K562 (cell line): ENCODE data around the gene TRNAU1AP. TPM values are rescaled to one million over a fixed set of nuclear protein-coding genes. Genes with fewer than 3 reads are reported as not detected.
A peak's percentile ranks its signal among the peaks of the same experiment; 100 is the strongest.

Source experiments
- BCOR ChIP-seq: fragments of 450-650 bp; IDR thresholded peaks from 2 replicates; pipeline ENCODE4 v1.6.1; 2016
- DPF2 ChIP-seq: fragments of 450-650 bp; IDR thresholded peaks from 2 replicates; pipeline ENCODE4 v1.6.1; 2016
- ELF2 ChIP-seq: fragments of 250-450 bp; sonication (Bioruptor Pico); IDR thresholded peaks from 2 replicates; pipeline ENCODE4 v1.5.0; 2021; ENCODE audit warnings: mild to moderate bottlenecking
- GATAD2A ChIP-seq: fragments of 450-650 bp; IDR thresholded peaks from 2 replicates; pipeline ENCODE4 v1.6.1; 2017
- ILK ChIP-seq: fragments of 450-650 bp; IDR thresholded peaks from 2 replicates; pipeline ENCODE4 v1.6.1; 2016; ENCODE audit warnings: missing genetic modification characterization, low read depth, mild to moderate bottlenecking, missing compliant biosample characterization, moderate library complexity, borderline replicate concordance
- KDM2B ChIP-seq: fragments of 250-450 bp; sonication (Bioruptor Pico); IDR thresholded peaks from 2 replicates; pipeline ENCODE4 v1.8.0; 2021; ENCODE audit warnings: mild to moderate bottlenecking, moderate library complexity
- MCM3 ChIP-seq: fragments of 450-650 bp; IDR thresholded peaks from 2 replicates; pipeline ENCODE4 v1.6.1; 2016
- NBN ChIP-seq: fragments of 450-650 bp; IDR thresholded peaks from 2 replicates; pipeline ENCODE4 v1.6.1; 2016; ENCODE audit warnings: low read depth, mild to moderate bottlenecking
- RBM17 ChIP-seq: fragments of 200-400 bp; formaldehyde crosslinking; IDR thresholded peaks from 2 replicates; pipeline ENCODE4 v1.6.1; 2017; ENCODE audit warnings: low read depth, mild to moderate bottlenecking, low read length, borderline replicate concordance
- SAFB2 ChIP-seq: fragments of 200-400 bp; formaldehyde crosslinking; IDR thresholded peaks from 2 replicates; pipeline ENCODE4 v1.6.1; 2018; ENCODE audit warnings: borderline replicate concordance, low read length, low read depth, moderate library complexity; ENCODE audit not compliant: severe bottlenecking
- SRF ChIP-seq, 2 experiments: fragments of 250-450, 450-650 bp in 1 of 2; sonication (Bioruptor Pico) in 1 of 2; sonication (generic) in 1 of 2; formaldehyde crosslinking; IDR thresholded peaks; 2 replicates each; pipeline versions ENCODE4 v1.5.0 to v1.5.1; 2020 to 2022; ENCODE audit warnings: mild to moderate bottlenecking in 1 of 2, missing genetic modification reagents in 1 of 2
- YBX1 ChIP-seq: fragments of 450-650 bp; IDR thresholded peaks from 2 replicates; pipeline ENCODE4 v1.7.1; 2016; ENCODE audit warnings: mild to moderate bottlenecking
- YY1 ChIP-seq, 3 experiments: IDR thresholded peaks; 2 replicates each; pipeline ENCODE4 v1.6.1; 2011; ENCODE audit warnings: low read length in 2 of 3, mild to moderate bottlenecking in 2 of 3, moderate library complexity in 2 of 3, borderline replicate concordance in 1 of 3, control low read depth in 1 of 3, low read depth in 1 of 3; ENCODE audit not compliant: insufficient read depth in 3 of 3, insufficient replicate concordance in 2 of 3, control insufficient read depth in 1 of 3, insufficient read length in 1 of 3; ENCODE audit errors: extremely low read depth in 1 of 3
- ZBTB40 ChIP-seq, 2 experiments: fragments of 450-650 bp in 1 of 2; sonication (generic) in 1 of 2; formaldehyde crosslinking in 1 of 2; IDR thresholded peaks; 2 replicates each; pipeline versions ENCODE4 v1.7.1 to v1.9.0; 2016 to 2022; ENCODE audit warnings: inconsistent platforms in 1 of 2, mild to moderate bottlenecking in 1 of 2, missing genetic modification reagents in 1 of 2
- ZNF507 ChIP-seq: conservative IDR thresholded peaks from 2 replicates; pipeline ENCODE4 v1.6.1; 2017; ENCODE audit warnings: missing genetic modification characterization, missing compliant biosample characterization
- ZNF79 ChIP-seq: fragments of 250-450 bp; sonication (Bioruptor Pico); IDR thresholded peaks from 2 replicates; pipeline ENCODE4 v1.4.0; 2020; ENCODE audit warnings: low read depth, mild to moderate bottlenecking, moderate library complexity
- ZSCAN29 ChIP-seq: fragments of 450-650 bp; IDR thresholded peaks from 2 replicates; pipeline ENCODE4 v1.6.1; 2017
- polyA plus RNA-seq, 8 experiments: library from polyadenylated mRNA; depleted of rRNA in 4 of 8; stranded (reverse) in 5 of 8; unstranded in 3 of 8; fragments of >200 nt; fragmentation: Nextera tagmentation in 2 of 8; fragmentation: Illumina TruSeq in 1 of 8; extraction: Ambion mirVana in 2 of 8; extraction: Trizol in 1 of 8; gene quantifications; 2 replicates each; pipeline versions ENCODE4 v1.2.1 to v1.2.3, GENCODE V29; 2011 to 2014; ENCODE audit warnings: inconsistent platforms in 1 of 8, missing spikeins in 1 of 8
- total RNA-seq, 7 experiments: library from RNA; depleted of rRNA in 6 of 7; stranded (reverse); fragments of >200 nt in 6 of 7; fragmentation: Illumina TruSeq in 2 of 7; extraction: Trizol in 2 of 7; gene quantifications; 2 replicates each; pipeline versions ENCODE4 v1.2.1 to v1.2.3, GENCODE V29; 2011 to 2021; ENCODE audit warnings: low replicate concordance in 1 of 7
- TF ChIP-seq, protein P1 (sequence below): fragments of 450-650 bp; IDR thresholded peaks from 2 replicates; pipeline ENCODE4 v1.6.1; 2018; ENCODE audit warnings: mild to moderate bottlenecking, low read depth; ENCODE audit not compliant: partially characterized antibody

The TRNAU1AP gene
- total and polyA plus RNA-seq, 9 of the 15 experiments (the other 6 are each of a cell fraction or from before 2014, with no cell fraction given): 34.9 to 110 (median 46.3) TPM

DNA sequence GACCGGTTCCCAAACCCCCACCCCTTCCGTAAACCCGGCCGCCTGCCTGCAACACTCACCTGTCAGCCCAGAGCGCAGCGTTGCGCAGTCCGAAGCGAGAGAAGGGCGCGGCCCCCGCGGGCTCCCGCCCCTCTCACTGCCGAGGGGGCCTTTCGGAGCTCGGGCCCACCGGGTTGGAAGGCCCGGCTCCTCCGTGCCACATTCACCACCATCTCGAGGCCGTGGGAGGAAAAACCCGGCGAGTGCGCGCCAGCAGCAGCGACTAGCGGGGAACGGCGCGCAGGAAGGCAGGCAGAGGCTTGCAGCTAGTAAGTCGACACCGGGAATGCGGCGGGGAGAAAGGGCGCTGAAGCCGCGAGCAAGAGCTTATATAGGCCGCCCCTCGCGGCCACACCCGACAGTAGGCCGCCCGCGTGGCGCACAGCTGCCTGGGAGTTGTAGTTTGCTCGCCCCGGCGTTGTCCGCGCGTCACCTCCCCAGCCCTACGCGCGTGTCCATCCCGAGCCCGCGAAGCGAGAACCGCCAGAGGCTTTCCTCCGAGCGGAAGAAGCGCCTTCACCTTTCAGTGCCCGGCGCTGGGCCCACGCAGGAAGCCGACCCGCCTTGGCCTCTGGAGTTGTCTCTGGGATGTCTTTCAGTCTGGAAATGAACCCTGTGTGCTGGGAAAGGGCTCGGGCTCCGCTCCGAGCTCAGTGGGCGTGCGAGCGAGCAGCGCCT, 28.8 kb downstream of the TRNAU1AP start (continued):
- TF ChIP-seq, protein P1, sequence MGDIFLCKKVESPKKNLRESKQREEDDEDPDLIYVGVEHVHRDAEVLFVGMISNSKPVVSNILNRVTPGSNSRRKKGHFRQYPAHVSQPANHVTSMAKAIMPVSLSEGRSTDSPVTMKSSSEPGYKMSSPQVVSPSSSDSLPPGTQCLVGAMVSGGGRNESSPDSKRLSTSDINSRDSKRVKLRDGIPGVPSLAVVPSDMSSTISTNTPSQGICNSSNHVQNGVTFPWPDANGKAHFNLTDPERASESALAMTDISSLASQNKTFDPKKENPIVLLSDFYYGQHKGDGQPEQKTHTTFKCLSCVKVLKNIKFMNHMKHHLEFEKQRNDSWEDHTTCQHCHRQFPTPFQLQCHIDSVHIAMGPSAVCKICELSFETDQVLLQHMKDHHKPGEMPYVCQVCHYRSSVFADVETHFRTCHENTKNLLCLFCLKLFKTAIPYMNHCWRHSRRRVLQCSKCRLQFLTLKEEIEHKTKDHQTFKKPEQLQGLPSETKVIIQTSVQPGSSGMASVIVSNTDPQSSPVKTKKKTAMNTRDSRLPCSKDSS: no peak
- TF ChIP-seq ILK (tag): no peak
- TF ChIP-seq YBX1: no peak
- no peak for TF ChIP-seq RBM17
- TF ChIP-seq MCM3: no peak
- no peak for TF ChIP-seq ZNF507 (tag)
- no peak for TF ChIP-seq DPF2
- peak; percentile 89 for TF ChIP-seq BCOR
- peak; percentile 86; the same call in 1 of the 2 replicates for TF ChIP-seq GATAD2A
- TF ChIP-seq YY1 (IDR thresholded peaks at IDR 0.05; ENCODE audit: borderline replicate concordance in 1 of 3, control insufficient read depth in 1 of 3, extremely low read depth in 1 of 3, insufficient read depth in 3 of 3, insufficient read length in 1 of 3, insufficient replicate concordance in 2 of 3, low read depth in 1 of 3, low read length in 2 of 3): peak in 2 of 3 experiments; percentile 80 to 82
- peak; percentile 39; the same call in 1 of the 2 replicates for TF ChIP-seq ELF2 (CRISPR knock-in tag)
- no peak for TF ChIP-seq ZNF79 (CRISPR knock-in tag)
- peak; percentile 63; the same call in 1 of the 2 replicates for TF ChIP-seq ZBTB40 (IDR thresholded peaks at IDR 0.05)
- TF ChIP-seq ZBTB40 (CRISPR knock-in tag; IDR thresholded peaks at IDR 0.05): no peak; the same call in 1 of the 2 replicates
- 0 out of 2 replicates have a peak, but pooled peaks have one; percentile 15 for TF ChIP-seq ZSCAN29
- TF ChIP-seq SAFB2: no peak
- TF ChIP-seq KDM2B (CRISPR knock-in tag): peak; percentile 93
- peak in 1 of 2 experiments; percentile 62; a peak in 3 of 4 replicates for TF ChIP-seq SRF (CRISPR knock-in tag; IDR thresholded peaks at IDR 0.05)
- no peak; the same call in 1 of the 2 replicates for TF ChIP-seq NBN
